GM19324 (cell line): ENCODE data around the gene SND1.

Source experiments
- ATAC-seq: cut with Tn5 transposase; IDR thresholded peaks from one replicate; pipeline ENCODE4 v1.9.1; 2021; ENCODE audit warnings: mild to moderate bottlenecking, moderate library complexity; ENCODE audit not compliant: unreplicated experiment, low FRiP score

SND1 gene

GRCh38 chr7:128005759-128006159 lies 353.8 kb downstream of the SND1 start:
- ATAC-seq = no peak

GRCh38 chr7:128006550-128007302 lies 354.7 kb downstream of the SND1 start:
- ATAC-seq = no peak

- no peak for ATAC-seq
These were observed 355.3 kb downstream of the SND1 start for GRCh38 chr7:128007303-128007680.

GRCh38 chr7:128008141-128008540 lies 356.1 kb downstream of the SND1 start:
- ATAC-seq = no peak

GRCh38 chr7:128008744-128009143 lies 356.8 kb downstream of the SND1 start:
- no peak for ATAC-seq

GRCh38 chr7:128010391-128011127 lies 358.6 kb downstream of the SND1 start:
- no peak for ATAC-seq

GRCh38 chr7:128011131-128011661 lies 359.2 kb downstream of the SND1 start:
- ATAC-seq = no peak

GRCh38 chr7:128014811-128015210 lies 362.8 kb downstream of the SND1 start:
- ATAC-seq = no peak

GRCh38 chr7:128017460-128017859 lies 365.5 kb downstream of the SND1 start:
- no peak for ATAC-seq

GRCh38 chr7:128017862-128018845 lies 366.2 kb downstream of the SND1 start:
- ATAC-seq = no peak

- no peak for ATAC-seq
These were observed 367.3 kb downstream of the SND1 start for GRCh38 chr7:128019288-128019687.

GRCh38 chr7:128020159-128020558 lies 368.2 kb downstream of the SND1 start:
- ATAC-seq = no peak

- no peak for ATAC-seq
These were observed 369.4 kb downstream of the SND1 start for GRCh38 chr7:128021366-128021765.

GRCh38 chr7:128022631-128023532 lies 370.9 kb downstream of the SND1 start:
- no peak for ATAC-seq

- ATAC-seq = no peak
These were observed 372.2 kb downstream of the SND1 start for GRCh38 chr7:128024151-128024550.

- ATAC-seq = no peak
These were observed 373.4 kb downstream of the SND1 start for GRCh38 chr7:128025380-128025779.

- ATAC-seq = no peak
These were observed 373.8 kb downstream of the SND1 start for GRCh38 chr7:128025819-128026218.

GRCh38 chr7:128026551-128026950 lies 374.6 kb downstream of the SND1 start:
- no peak for ATAC-seq

GRCh38 chr7:128027485-128027980 lies 375.5 kb downstream of the SND1 start:
- ATAC-seq = no peak
